Breast epithelium (tissue), 4 donors: ENCODE measurements around the gene KHNYN. TPM values are rescaled to one million over a fixed set of nuclear protein-coding genes. Genes with fewer than 3 reads are reported as not detected.
"Not testable (repeated sequence)": the region's sequence is repeated elsewhere in the genome, so short reads cannot be mapped to it uniquely, and the experiment has no call there.

Source experiments
- DNase-seq, 2 donors: peaks; one replicate each; pipeline ENCODE4 v3.0.0-alpha.2; 2019; ENCODE audit warnings: low spot score in 2 of 2
- H3K27ac ChIP-seq, 2 donors: fragments of 200-600 bp; sonication (generic) in 1 of 2; one replicate each; pipeline ENCODE4 v1.5.1; 2016 to 2019; ENCODE audit warnings: mild to moderate bottlenecking in 1 of 2
- H3K27me3 ChIP-seq, 2 donors: fragments of 200-600 bp; sonication (generic) in 1 of 2; one replicate each; pipeline versions ENCODE4 v1.5.1 to v1.6.0; 2017 to 2019; ENCODE audit warnings: control low read depth in 1 of 2, mild to moderate bottlenecking in 1 of 2
- H3K36me3 ChIP-seq: fragments of 200-600 bp; one replicate; pipeline ENCODE4 v1.5.1; 2019
- H3K4me1 ChIP-seq, 2 donors: fragments of 200-600 bp; sonication (generic); one replicate each; pipeline ENCODE4 v1.5.1; 2016 to 2019; ENCODE audit warnings: control low read depth in 1 of 2
- H3K4me3 ChIP-seq, 3 donors: fragments of 200-600 bp; sonication (generic); 1 replicate in 2 of 3; 2 replicates in 1 of 3; pipeline ENCODE4 v1.5.1; 2016 to 2019; ENCODE audit warnings: mild to moderate bottlenecking in 3 of 3, moderate library complexity in 2 of 3
- H3K9me3 ChIP-seq, 2 donors: fragments of 200-600 bp; sonication (generic) in 1 of 2; one replicate each; pipeline ENCODE4 v1.5.1; 2016 to 2019; ENCODE audit warnings: control low read depth in 1 of 2
- POLR2A ChIP-seq: fragments of 450-650 bp; IDR thresholded peaks from one replicate; pipeline ENCODE4 v1.6.1; 2016; ENCODE audit warnings: antibody characterized with exemption, mild to moderate bottlenecking, moderate library complexity
- POLR2AphosphoS5 ChIP-seq, 3 donors: sonication (generic); formaldehyde crosslinking; IDR thresholded peaks; one replicate each; pipeline ENCODE4 v1.6.1; 2017; ENCODE audit warnings: antibody characterized with exemption in 3 of 3
- intact Hi-C: fragments of 100-400 bp; cut with DNase I; formaldehyde crosslinking; loops from one replicate; pipeline ENCODE4 v1.15.1; 2023; ENCODE audit warnings: low total_unique reads
- total RNA-seq, 3 donors: library from RNA; depleted of rRNA; stranded (reverse); fragments of >200 nt; gene quantifications; one replicate each; pipeline ENCODE4 v1.1.0, GENCODE V29; 2016
- TF ChIP-seq, protein P1 (sequence below), 3 donors: fragments of 450-650 bp; IDR thresholded peaks; one replicate each; pipeline ENCODE4 v1.5.1; 2016 to 2017; ENCODE audit warnings: antibody characterized with exemption in 3 of 3, mild to moderate bottlenecking in 3 of 3, moderate library complexity in 3 of 3

Gene KHNYN
- total RNA-seq, 3 donors from 2014 or later: 48.5 to 68.1 (median 63.9) TPM

DNA sequence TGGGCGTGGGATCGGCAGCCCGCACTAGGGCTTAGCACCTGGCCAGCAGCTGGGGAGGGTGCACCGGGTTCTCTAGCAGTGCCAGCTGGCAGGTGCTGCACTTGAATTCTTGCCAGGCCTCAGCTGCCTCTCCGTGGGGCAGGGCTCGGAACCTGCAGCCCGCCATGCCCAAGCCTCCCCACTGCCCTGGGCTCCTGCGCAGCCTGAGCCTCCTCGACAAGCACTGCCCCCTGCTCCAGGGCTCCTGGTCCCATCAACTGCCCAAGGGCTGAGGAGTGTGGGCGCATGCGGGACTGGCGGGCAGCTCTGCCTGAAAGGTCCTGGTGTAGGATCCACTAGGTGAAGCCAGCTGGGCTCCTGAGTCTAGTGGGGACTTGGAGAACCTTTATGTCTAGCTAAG, 43.5 kb downstream of the KHNYN start:
- H3K27ac ChIP-seq: no peak overlapping the region
- intact Hi-C loops: no loop called here

DNA sequence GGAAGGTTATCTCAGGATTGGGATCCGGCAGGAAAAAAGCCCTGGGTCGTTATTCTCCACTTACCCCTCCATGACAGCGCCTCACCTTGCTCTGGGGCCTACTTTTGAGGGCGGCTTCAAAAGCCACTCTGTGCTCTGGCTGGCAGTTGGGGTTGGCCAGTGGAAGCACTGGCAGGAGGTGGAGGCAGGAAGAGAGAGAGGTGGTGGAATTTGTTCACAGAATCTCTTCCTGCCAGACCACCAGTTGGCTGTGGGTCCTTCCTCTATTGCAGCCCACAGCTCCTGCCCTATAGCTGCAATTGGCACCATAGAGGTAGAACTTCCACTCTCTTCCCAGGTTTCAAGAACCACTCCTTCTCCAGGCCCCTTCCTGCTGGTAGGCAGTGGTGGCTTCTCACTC, 45.5 kb downstream of the KHNYN start:
- Histone ChIP-seq H3K4me3 (no peak overlapping the region), H3K27ac (no peak overlapping the region), H3K27me3 (no peaks in the 10 kb centered on the region), H3K36me3 (no peaks in the 10 kb centered on the region), H3K9me3 (no peaks in the 10 kb centered on the region), H3K4me1 (no peaks in the 10 kb centered on the region)
- no peak for DNase-seq
- TF ChIP-seq POLR2AphosphoS5 (IDR thresholded peaks at IDR 0.05): no peak
- TF ChIP-seq, protein P1, sequence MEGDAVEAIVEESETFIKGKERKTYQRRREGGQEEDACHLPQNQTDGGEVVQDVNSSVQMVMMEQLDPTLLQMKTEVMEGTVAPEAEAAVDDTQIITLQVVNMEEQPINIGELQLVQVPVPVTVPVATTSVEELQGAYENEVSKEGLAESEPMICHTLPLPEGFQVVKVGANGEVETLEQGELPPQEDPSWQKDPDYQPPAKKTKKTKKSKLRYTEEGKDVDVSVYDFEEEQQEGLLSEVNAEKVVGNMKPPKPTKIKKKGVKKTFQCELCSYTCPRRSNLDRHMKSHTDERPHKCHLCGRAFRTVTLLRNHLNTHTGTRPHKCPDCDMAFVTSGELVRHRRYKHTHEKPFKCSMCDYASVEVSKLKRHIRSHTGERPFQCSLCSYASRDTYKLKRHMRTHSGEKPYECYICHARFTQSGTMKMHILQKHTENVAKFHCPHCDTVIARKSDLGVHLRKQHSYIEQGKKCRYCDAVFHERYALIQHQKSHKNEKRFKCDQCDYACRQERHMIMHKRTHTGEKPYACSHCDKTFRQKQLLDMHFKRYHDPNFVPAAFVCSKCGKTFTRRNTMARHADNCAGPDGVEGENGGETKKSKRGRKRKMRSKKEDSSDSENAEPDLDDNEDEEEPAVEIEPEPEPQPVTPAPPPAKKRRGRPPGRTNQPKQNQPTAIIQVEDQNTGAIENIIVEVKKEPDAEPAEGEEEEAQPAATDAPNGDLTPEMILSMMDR (IDR thresholded peaks at IDR 0.05): no peak
- TF ChIP-seq POLR2A: no peak
- intact Hi-C loops: no loop called here

More for the DNA sequence above, 43.5 kb downstream of the KHNYN start:
- H3K4me3 ChIP-seq: no peak overlapping the region
- no peaks in the 10 kb centered on the region for H3K9me3 ChIP-seq
- H3K36me3 ChIP-seq: no peaks in the 10 kb centered on the region
- H3K27me3 ChIP-seq: no peaks in the 10 kb centered on the region
- TF ChIP-seq POLR2A (no peak), POLR2AphosphoS5 (IDR thresholded peaks at IDR 0.05) (no peak)
- TF ChIP-seq, protein P1 (IDR thresholded peaks at IDR 0.05): no peak
- no peak for DNase-seq
- H3K4me1 ChIP-seq: no peaks in the 10 kb centered on the region

GRCh38 chr14:24479999-24480398, 50.2 kb downstream of the KHNYN start:
- H3K9me3 ChIP-seq, DNase-seq, H3K4me1 ChIP-seq, H3K27me3 ChIP-seq, H3K4me3 ChIP-seq, H3K27ac ChIP-seq, H3K36me3 ChIP-seq, intact Hi-C loops: not testable (repeated sequence)

DNA sequence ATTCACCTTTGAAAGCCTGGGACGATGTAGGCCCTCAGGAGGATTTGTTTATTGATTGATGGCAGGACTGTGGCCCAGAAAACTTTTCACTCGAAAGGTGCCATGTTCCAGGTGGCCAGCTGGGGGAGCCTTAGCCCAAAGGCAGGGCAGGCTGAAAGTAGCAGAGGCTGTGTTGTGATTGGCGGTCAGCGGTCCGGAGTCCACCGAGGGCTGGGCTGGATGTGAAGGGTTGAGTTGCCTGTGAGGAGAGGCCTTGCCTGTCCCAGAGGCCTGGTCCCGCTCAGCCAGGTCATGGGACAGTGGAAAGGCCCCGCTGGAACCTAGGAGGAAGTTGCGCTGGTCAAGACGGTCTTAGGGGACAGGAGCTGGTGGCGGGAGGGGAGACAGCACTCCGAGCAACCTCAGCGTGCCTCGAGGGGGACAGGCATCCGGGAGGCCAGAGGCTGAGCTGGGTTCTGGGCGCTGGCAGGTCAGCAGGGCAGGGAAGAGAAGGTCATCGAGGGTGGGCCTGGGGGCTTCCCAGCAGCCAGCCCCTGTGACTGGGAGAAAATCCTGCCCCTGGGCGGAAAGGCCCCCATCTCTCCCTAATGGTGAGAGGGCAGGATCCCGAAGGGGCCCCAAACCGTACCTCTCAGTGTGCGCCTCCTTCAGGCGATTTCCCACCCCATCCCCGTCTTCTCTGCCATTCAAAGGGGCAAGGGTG, 52.0 kb downstream of the KHNYN start:
- no peaks in the 10 kb centered on the region for H3K27me3 ChIP-seq
- no peaks in the 10 kb centered on the region for H3K9me3 ChIP-seq
- H3K27ac ChIP-seq: no peak overlapping the region
- no peaks in the 10 kb centered on the region for H3K36me3 ChIP-seq
- H3K4me3 ChIP-seq: no peak overlapping the region
- TF ChIP-seq, protein P1 (IDR thresholded peaks at IDR 0.05): peak in 1 of 3 donors; percentile 16
- no peak for TF ChIP-seq POLR2A
- no peak for TF ChIP-seq POLR2AphosphoS5 (IDR thresholded peaks at IDR 0.05)
- H3K4me1 ChIP-seq: no peaks in the 10 kb centered on the region
- DNase-seq: no peak
- intact Hi-C loops: no loop called here

GRCh38 chr14:24482699-24483303, 53.0 kb downstream of the KHNYN start:
- H3K4me1 ChIP-seq, H3K27ac ChIP-seq, H3K27me3 ChIP-seq, H3K36me3 ChIP-seq, intact Hi-C loops, DNase-seq, H3K9me3 ChIP-seq, H3K4me3 ChIP-seq: not testable (repeated sequence)

- TF ChIP-seq, protein P1 (IDR thresholded peaks at IDR 0.05): no peak
- no peak for TF ChIP-seq POLR2A
- TF ChIP-seq POLR2AphosphoS5 (IDR thresholded peaks at IDR 0.05): no peak
- Histone ChIP-seq H3K27me3 (no peaks in the 10 kb centered on the region), H3K27ac (no peak overlapping the region), H3K36me3 (no peaks in the 10 kb centered on the region), H3K4me1 (no peaks in the 10 kb centered on the region), H3K9me3 (no peaks in the 10 kb centered on the region), H3K4me3 (no peak overlapping the region)
- intact Hi-C loops: no loop called here
- no peak for DNase-seq
Observed at GRCh38 chr14:24483604-24484252, 54.0 kb downstream of the KHNYN start.
